Uterine smooth muscle cell (primary cell): ENCODE measurements around the gene GOLGA3. TPM values are rescaled to one million over a fixed set of nuclear protein-coding genes. Genes with fewer than 3 reads are reported as not detected.

Source experiments
- total RNA-seq: library from RNA; depleted of rRNA; stranded (reverse); fragments of >200 nt; gene quantifications from 2 replicates; pipeline ENCODE4 v1.2.3, GENCODE V29; 2014

GOLGA3 gene
- 195 and 237 TPM in 2 replicates for total RNA-seq

DNA sequence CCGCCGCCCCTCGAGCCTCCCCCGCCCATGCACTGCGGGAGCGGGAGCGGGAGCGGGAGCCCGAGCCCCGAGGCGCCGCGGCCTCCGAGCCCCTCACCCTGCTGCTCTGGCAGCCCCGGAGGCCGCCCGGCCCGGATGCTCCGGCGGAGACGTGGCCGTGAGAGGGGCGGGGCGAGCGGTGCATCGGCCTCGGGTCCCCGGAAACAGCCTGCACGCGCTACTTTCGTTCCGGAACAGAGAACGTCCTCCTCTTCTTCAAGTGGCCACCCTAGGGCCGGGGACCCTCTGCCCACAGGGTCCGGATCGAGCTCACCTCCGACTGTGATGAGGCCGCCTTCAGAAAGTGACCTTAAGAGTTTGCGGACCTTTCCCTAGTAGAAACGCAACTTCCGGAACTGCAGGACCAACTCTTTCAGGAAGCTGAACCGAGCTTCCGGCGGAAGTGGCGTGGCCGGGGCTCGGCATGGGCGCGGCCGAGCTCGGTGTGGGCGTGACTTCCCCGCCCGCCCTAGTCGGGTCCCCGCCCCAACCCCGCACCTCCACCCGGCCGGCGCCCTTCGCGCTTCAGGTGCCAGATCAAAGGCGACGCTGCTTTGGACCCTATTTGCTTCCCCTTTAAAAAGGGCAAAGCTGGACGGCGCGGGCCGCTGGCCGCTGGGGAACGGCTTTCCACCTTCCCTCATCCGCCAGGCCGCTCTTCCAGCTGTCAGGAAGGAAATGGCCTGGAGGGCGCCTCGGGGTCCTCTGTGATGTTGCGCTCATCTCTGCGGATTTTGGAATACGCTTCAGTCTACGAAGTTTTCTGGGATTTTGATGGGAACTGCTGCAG is at the start of gene GOLGA3:
Gene GOLGA3, minus strand, starts transcription at position 164 of the 829 bp plus-strand sequence. CDS start 6,741 bp downstream, outside the sequence.

GRCh38 chr12:132761032-132761920 is 67.4 kb downstream of the GOLGA3 start, which contains the start of gene ANKLE2:
ANKLE2 (minus strand) TSS chr12:132761832; CDS start chr12:132761798, 34 bp downstream.

Other genes with a start within 250 kb of the GOLGA3 start
- 0.33 and 0.37 TPM in 2 replicates for gene LRCOL1, start 218.3 kb downstream of the GOLGA3 start, total RNA-seq
- gene P2RX2, start 210.1 kb downstream of the GOLGA3 start, total RNA-seq = not detected in 2 replicates
- 16.4 and 49.5 TPM in 2 replicates for gene POLE, start 141.5 kb downstream of the GOLGA3 start, total RNA-seq
- 9.8 and 12.9 TPM in 2 replicates for gene PXMP2, start 141.3 kb downstream of the GOLGA3 start, total RNA-seq
- gene PGAM5, start 118.0 kb downstream of the GOLGA3 start, total RNA-seq = 39.2 and 57.0 TPM in 2 replicates
- 65.1 and 82.7 TPM in 2 replicates for gene ANKLE2, start 67.0 kb downstream of the GOLGA3 start, total RNA-seq
- 34.0 and 35.5 TPM in 2 replicates for gene CHFR, start 58.7 kb upstream of the GOLGA3 start, total RNA-seq
- 13.9 and 15.3 TPM in 2 replicates for gene ZNF605, start 127.4 kb upstream of the GOLGA3 start, total RNA-seq
- 12.7 and 15.9 TPM in 2 replicates for gene ZNF26, start 157.5 kb upstream of the GOLGA3 start, total RNA-seq
- 19.0 and 29.1 TPM in 2 replicates for gene ZNF84, start 208.6 kb upstream of the GOLGA3 start, total RNA-seq